Common myeloid progenitor, CD34-positive (primary cell): ENCODE data around the gene TTC3. TPM values are rescaled to one million over a fixed set of nuclear protein-coding genes. Genes with fewer than 3 reads are reported as not detected.
A peak's percentile ranks its signal among the peaks of the same experiment; 100 is the strongest.
"Not testable (repeated sequence)": the region's sequence is repeated elsewhere in the genome, so short reads cannot be mapped to it uniquely, and the experiment has no call there.

ENCODE experiments used
- CTCF ChIA-PET: fragments of 350-600 bp; sonication (Branson Sonifier 250); formaldehyde crosslinking; loops from one replicate; lab custom pipeline; 2021; ENCODE audit warnings: antibody characterized with exemption; lab: Charles Lee
- POLR2A ChIA-PET: fragments of 350-600 bp; sonication (Branson Sonifier 250); formaldehyde crosslinking; loops from one replicate; lab custom pipeline; 2021; ENCODE audit warnings: antibody characterized with exemption; lab: Charles Lee
- DNase-seq, 3 donors: peaks; one replicate each; pipeline versions ENCODE4 v3.0.0 to v3.0.0-alpha.2; 2013
- H3K27ac ChIP-seq, 2 experiments: 1 replicate in 1 of 2; 2 replicates in 1 of 2; pipeline ENCODE4 v1.7.0; 2013; ENCODE audit warnings: inconsistent platforms in 2 of 2, low read length in 2 of 2, mild to moderate bottlenecking in 2 of 2, low read depth in 1 of 2, moderate library complexity in 1 of 2; ENCODE audit not compliant: severe bottlenecking in 2 of 2, insufficient read depth in 1 of 2, poor library complexity in 1 of 2
- H3K27me3 ChIP-seq, 5 experiments: replicated peaks in 2 of 5; 1 replicate in 3 of 5; 2 replicates in 2 of 5; pipeline versions ENCODE4 v1.6.1 to v1.7.0; 2013; ENCODE audit warnings: low read length in 4 of 5, mild to moderate bottlenecking in 2 of 5, moderate library complexity in 2 of 5, inconsistent platforms in 1 of 5; ENCODE audit not compliant: insufficient read depth in 5 of 5, control insufficient read depth in 4 of 5
- H3K36me3 ChIP-seq, 4 experiments: 1 replicate in 2 of 4; 2 replicates in 2 of 4; pipeline versions ENCODE4 v1.6.1 to v1.7.0; 2013; ENCODE audit warnings: low read length in 3 of 4, control low read depth in 1 of 4, mild to moderate bottlenecking in 1 of 4; ENCODE audit not compliant: control insufficient read depth in 4 of 4, insufficient read depth in 4 of 4
- H3K4me1 ChIP-seq, 4 experiments: 1 replicate in 3 of 4; 2 replicates in 1 of 4; pipeline versions ENCODE4 v1.6.1 to v1.7.1; 2013; ENCODE audit warnings: low read length in 3 of 4, mild to moderate bottlenecking in 3 of 4, control low read depth in 1 of 4, inconsistent platforms in 1 of 4, moderate library complexity in 1 of 4; ENCODE audit not compliant: control insufficient read depth in 4 of 4, insufficient read depth in 4 of 4; ENCODE audit errors: control extremely low read depth in 1 of 4
- H3K4me3 ChIP-seq, 7 experiments: 1 replicate in 4 of 7; 2 replicates in 3 of 7; pipeline versions ENCODE4 v1.5.1 to v1.7.0; 2013; ENCODE audit warnings: mild to moderate bottlenecking in 7 of 7, low read length in 6 of 7, moderate library complexity in 6 of 7, inconsistent platforms in 2 of 7, low read depth in 2 of 7, control low read depth in 1 of 7; ENCODE audit not compliant: insufficient read depth in 4 of 7, control insufficient read depth in 1 of 7; ENCODE audit errors: extremely low read depth in 1 of 7
- H3K9me3 ChIP-seq, 5 experiments: 1 replicate in 4 of 5; 2 replicates in 1 of 5; pipeline versions ENCODE4 v1.6.1 to v1.7.1; 2013; ENCODE audit warnings: low read length in 4 of 5, mild to moderate bottlenecking in 2 of 5, inconsistent platforms in 1 of 5, low read depth in 1 of 5, moderate library complexity in 1 of 5; ENCODE audit not compliant: control insufficient read depth in 4 of 5, insufficient read depth in 2 of 5; ENCODE audit errors: control extremely low read depth in 1 of 5
- WGBS: methylation state at CpG from one replicate; pipeline ENCODE4 v1.1.5; 2013; ENCODE audit not compliant: insufficient coverage; 5-methylcytosine and 5-hydroxymethylcytosine counted together
- polyA plus RNA-seq: library from polyadenylated mRNA; unstranded; fragments of 120-200 nt; gene quantifications from one replicate; pipeline ENCODE4 v1.2.1, GENCODE V29; 2013

TTC3 gene
- 114 TPM for polyA plus RNA-seq

- POLR2A ChIA-PET: interaction anchor here (1.8 kb wide), 1 partner anchor 28 kb away, joined by 6 read pairs; no protein-coding TSS in a partner anchor
These were observed at the start of gene TTC3, which contains the start of gene PIGP for GRCh38 chr21:37072988-37073416. Gene TTC3, plus strand, starts transcription at chr21:37073254. Its CDS starts 14,004 bp downstream, at chr21:37087258. Gene PIGP, minus strand, starts transcription at chr21:37073071. Its CDS starts 556 bp downstream, at chr21:37072515.

GRCh38 chr21:37026499-37026898 is 46.6 kb upstream of the TTC3 start:
- ChIA-PET CTCF (interaction anchor here (1.0 to 1.8 kb wide), 4 partner anchors 12 to 50 kb away, joined by 3 to 6 read pairs (median 4); no protein-coding TSS in a partner anchor), POLR2A (interaction anchor here (0.8 kb wide), 1 partner anchor 23 kb away, joined by 3 read pairs; no protein-coding TSS in a partner anchor)
- DNase-seq: no peak
- H3K27ac ChIP-seq: no peak overlapping the region
- H3K36me3 ChIP-seq: no peaks in the 10 kb centered on the region
- 85% methylated on average over 2 of the region's 4 CpGs for WGBS
- no peaks in the 10 kb centered on the region for H3K4me1 ChIP-seq
- peaks cover 0 to 3% (median 0%) of the 10 kb centered on the region in 5 experiments for H3K27me3 ChIP-seq
- no peak overlapping the region for H3K4me3 ChIP-seq
- no peaks in the 10 kb centered on the region for H3K9me3 ChIP-seq

More at GRCh38 chr21:37072988-37073416, at the start of gene TTC3, which contains the start of gene PIGP:
- CTCF ChIA-PET: no interaction called here
- peaks cover 0 to 2% (median 0%) of the 10 kb centered on the region in 5 experiments for H3K9me3 ChIP-seq
- peaks cover 0 to 10% (median 5%) of the 10 kb centered on the region in 4 experiments for H3K36me3 ChIP-seq
- H3K27ac ChIP-seq: peak within 1 kb of the TSS; percentile 86 to 96
- H3K4me3 ChIP-seq: peak within 1 kb of the TSS; percentile 74 to 97 (median 91)
- DNase-seq: peak; percentile 95 to 98 (median 97)
- WGBS: 0% methylated on average over 29 of the region's 61 CpGs
- H3K4me1 ChIP-seq: peaks cover 8 to 36% (median 25%) of the 10 kb centered on the region in 4 experiments
- H3K27me3 ChIP-seq: no peaks in the 10 kb centered on the region

- no peak for DNase-seq
- ChIA-PET POLR2A (no interaction called here), CTCF (no interaction called here)
- H3K4me3 ChIP-seq: no peak overlapping the region
- no peaks in the 10 kb centered on the region for H3K9me3 ChIP-seq
- WGBS: 100% methylated on average over 1 of the region's 4 CpGs
- no peak overlapping the region for H3K27ac ChIP-seq
- H3K36me3 ChIP-seq: no peaks in the 10 kb centered on the region
- H3K4me1 ChIP-seq: no peaks in the 10 kb centered on the region
- H3K27me3 ChIP-seq: peaks cover 0 to 3% (median 0%) of the 10 kb centered on the region in 5 experiments
These were observed 44.5 kb upstream of the TTC3 start for GRCh38 chr21:37028570-37028969.

GRCh38 chr21:37030864-37031263 is 42.2 kb upstream of the TTC3 start:
- 94% methylated on average over 4 of the region's 4 CpGs for WGBS
- CTCF ChIA-PET: no interaction called here
- POLR2A ChIA-PET: no interaction called here

GRCh38 chr21:37032293-37032692 is 40.8 kb upstream of the TTC3 start:
- no peaks in the 10 kb centered on the region for H3K4me1 ChIP-seq
- no peaks in the 10 kb centered on the region for H3K36me3 ChIP-seq
- no peak overlapping the region for H3K4me3 ChIP-seq
- no peaks in the 10 kb centered on the region for H3K27me3 ChIP-seq
- DNase-seq: no peak
- no peak overlapping the region for H3K27ac ChIP-seq
- ChIA-PET POLR2A (no interaction called here), CTCF (no interaction called here)
- WGBS: 93% methylated on average over 3 of the region's 5 CpGs
- H3K9me3 ChIP-seq: no peaks in the 10 kb centered on the region

More at GRCh38 chr21:37030864-37031263, 42.2 kb upstream of the TTC3 start:
- Histone ChIP-seq H3K9me3 (no peaks in the 10 kb centered on the region), H3K27ac (no peak overlapping the region), H3K4me1 (no peaks in the 10 kb centered on the region), H3K36me3 (no peaks in the 10 kb centered on the region), H3K4me3 (no peak overlapping the region), H3K27me3 (peaks cover 0 to 3% (median 0%) of the 10 kb centered on the region in 5 experiments)
- no peak for DNase-seq

- 100% methylated on average over 3 of the region's 4 CpGs for WGBS
- peak in 2 of 3 donors; percentile 23 to 32 for DNase-seq
- H3K4me1 ChIP-seq: no peaks in the 10 kb centered on the region
- no peaks in the 10 kb centered on the region for H3K36me3 ChIP-seq
- no peak overlapping the region for H3K4me3 ChIP-seq
- CTCF ChIA-PET: no interaction called here
- H3K27me3 ChIP-seq: no peaks in the 10 kb centered on the region
- POLR2A ChIA-PET: no interaction called here
- no peaks in the 10 kb centered on the region for H3K9me3 ChIP-seq
- H3K27ac ChIP-seq: no peak overlapping the region
These were observed 40.1 kb upstream of the TTC3 start for GRCh38 chr21:37032877-37033471.

GRCh38 chr21:37034394-37034793 is 38.7 kb upstream of the TTC3 start:
- POLR2A ChIA-PET, H3K27ac ChIP-seq, H3K4me3 ChIP-seq, CTCF ChIA-PET, H3K4me1 ChIP-seq, H3K27me3 ChIP-seq, DNase-seq, H3K9me3 ChIP-seq, H3K36me3 ChIP-seq: not testable (repeated sequence)
- WGBS: 100% methylated on average over 3 of the region's 4 CpGs
